Esophagus muscularis mucosa (tissue), 4 donors: ENCODE measurements around the gene SEPTIN10.

Source experiments
- CTCF ChIP-seq, 3 experiments: fragments of 200-600 bp in 2 of 3; fragments of 450-650 bp in 1 of 3; sonication (generic) in 2 of 3; IDR thresholded peaks; one replicate each; pipeline ENCODE4 v1.5.1; 2017 to 2019; ENCODE audit warnings: antibody characterized with exemption in 3 of 3, mild to moderate bottlenecking in 2 of 3, moderate library complexity in 1 of 3
- EP300 ChIP-seq: sonication (generic); formaldehyde crosslinking; IDR thresholded peaks from one replicate; pipeline ENCODE4 v1.6.1; 2017; ENCODE audit warnings: antibody characterized with exemption
- POLR2A ChIP-seq: fragments of 450-650 bp; IDR thresholded peaks from one replicate; pipeline ENCODE4 v1.6.1; 2017; ENCODE audit warnings: antibody characterized with exemption, moderate library complexity, mild to moderate bottlenecking, low read depth
- POLR2AphosphoS5 ChIP-seq, 2 donors: sonication (generic); formaldehyde crosslinking; IDR thresholded peaks; one replicate each; pipeline ENCODE4 v1.6.1; 2017; ENCODE audit warnings: antibody characterized with exemption in 2 of 2

GRCh38 chr2:109563288-109563687, 50.5 kb downstream of the SEPTIN10 start:
- TF ChIP-seq CTCF (IDR thresholded peaks at IDR 0.05) = no peak
- no peak for TF ChIP-seq EP300
- no peak for TF ChIP-seq POLR2A
- TF ChIP-seq POLR2AphosphoS5 (IDR thresholded peaks at IDR 0.05) = no peak
